Fibroblast of pulmonary artery (primary cell): ENCODE results near the gene TRIM62.

ENCODE experiments used
- DNase-seq: peaks from one replicate; pipeline ENCODE4 v3.0.0-alpha.2; 2010; ENCODE audit warnings: low read depth
- H3K4me3 ChIP-seq: replicated peaks from 2 replicates; pipeline ENCODE4 v1.5.1; 2011; ENCODE audit warnings: low read depth, mild to moderate bottlenecking, control low read depth, low read length, moderate library complexity
- TF ChIP-seq, protein P1 (sequence below): IDR thresholded peaks from 2 replicates; pipeline ENCODE4 v1.5.1; 2011; ENCODE audit warnings: mild to moderate bottlenecking, control low read depth, low read length, inconsistent platforms; ENCODE audit errors: missing control alignments

Gene TRIM62

DNA sequence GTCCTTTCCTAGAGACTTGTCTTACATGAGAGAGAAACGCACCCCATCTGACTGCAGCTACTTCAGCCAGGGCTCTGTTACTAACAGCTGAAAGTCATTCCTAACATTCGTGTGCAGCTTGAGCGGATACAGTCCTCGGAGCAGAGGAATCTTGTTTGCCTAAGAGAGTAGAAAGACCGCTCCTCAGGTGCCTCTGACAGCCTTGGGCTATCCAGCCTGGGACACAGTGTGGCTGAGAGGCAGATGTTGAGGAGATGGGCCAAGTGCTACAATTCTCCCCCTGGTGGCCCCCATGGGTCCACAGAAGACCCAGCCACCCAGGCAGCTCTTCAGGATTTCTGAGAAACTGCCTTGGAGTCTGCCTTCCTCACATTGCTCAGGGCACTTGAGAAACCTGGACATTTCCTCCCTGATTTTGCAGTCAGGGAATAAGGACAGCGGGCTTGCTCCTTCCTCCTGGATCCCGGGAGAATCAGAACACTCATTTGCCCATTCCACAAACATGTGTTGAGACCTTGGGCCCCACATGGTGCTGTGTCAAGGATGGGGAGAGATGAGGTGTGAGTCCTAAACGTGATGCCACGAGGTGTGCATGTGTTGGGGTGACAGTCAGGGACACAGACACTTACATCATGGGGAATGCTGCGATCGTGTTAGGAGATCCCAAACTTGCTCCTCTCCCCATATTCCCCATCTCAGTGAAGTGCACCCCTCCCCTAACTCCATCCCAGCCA, 13.1 kb downstream of the TRIM62 start:
- H3K4me3 ChIP-seq, result no peak overlapping the region
- TF ChIP-seq, protein P1, sequence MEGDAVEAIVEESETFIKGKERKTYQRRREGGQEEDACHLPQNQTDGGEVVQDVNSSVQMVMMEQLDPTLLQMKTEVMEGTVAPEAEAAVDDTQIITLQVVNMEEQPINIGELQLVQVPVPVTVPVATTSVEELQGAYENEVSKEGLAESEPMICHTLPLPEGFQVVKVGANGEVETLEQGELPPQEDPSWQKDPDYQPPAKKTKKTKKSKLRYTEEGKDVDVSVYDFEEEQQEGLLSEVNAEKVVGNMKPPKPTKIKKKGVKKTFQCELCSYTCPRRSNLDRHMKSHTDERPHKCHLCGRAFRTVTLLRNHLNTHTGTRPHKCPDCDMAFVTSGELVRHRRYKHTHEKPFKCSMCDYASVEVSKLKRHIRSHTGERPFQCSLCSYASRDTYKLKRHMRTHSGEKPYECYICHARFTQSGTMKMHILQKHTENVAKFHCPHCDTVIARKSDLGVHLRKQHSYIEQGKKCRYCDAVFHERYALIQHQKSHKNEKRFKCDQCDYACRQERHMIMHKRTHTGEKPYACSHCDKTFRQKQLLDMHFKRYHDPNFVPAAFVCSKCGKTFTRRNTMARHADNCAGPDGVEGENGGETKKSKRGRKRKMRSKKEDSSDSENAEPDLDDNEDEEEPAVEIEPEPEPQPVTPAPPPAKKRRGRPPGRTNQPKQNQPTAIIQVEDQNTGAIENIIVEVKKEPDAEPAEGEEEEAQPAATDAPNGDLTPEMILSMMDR, result no peak
- no peak for DNase-seq

DNA sequence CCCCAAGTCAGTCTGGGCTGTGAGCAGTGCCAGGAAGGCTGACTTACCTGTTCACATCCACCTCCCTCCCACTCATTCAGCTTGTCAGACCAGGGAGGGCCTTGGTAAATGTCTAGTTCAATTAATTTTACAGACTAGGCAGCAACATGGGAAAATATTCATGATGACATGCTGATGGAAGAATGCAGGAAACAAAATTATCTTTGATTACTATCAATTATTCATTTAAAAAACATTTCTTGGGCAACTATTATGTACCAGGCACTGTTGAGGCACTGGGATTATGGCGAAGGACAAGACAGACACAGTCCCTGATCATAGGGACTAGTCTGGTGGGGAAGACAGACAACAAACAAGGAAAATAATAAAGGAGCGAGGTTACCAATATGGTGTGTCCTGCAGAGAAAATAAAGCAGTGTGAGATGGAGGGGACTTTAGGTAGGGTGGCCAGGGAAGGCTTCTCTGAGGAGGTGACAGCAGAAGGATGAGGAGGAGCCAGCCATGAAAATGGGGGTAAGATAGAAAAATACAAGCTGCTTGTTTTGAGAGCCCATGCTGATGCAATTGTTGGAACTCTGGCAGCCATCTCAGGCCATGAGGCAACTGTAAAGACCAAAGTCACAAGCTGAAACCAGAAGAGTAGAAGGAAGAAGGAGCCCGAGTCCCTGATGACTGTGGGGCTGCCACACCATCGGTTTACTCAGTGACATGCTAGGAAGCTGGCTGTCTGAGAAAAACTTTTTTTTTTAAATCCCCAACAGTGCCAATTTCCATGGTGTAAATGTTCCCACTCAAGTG, 14.0 kb downstream of the TRIM62 start:
- no peak overlapping the region for H3K4me3 ChIP-seq
- no peak for DNase-seq
- TF ChIP-seq, protein P1, result no peak

DNA sequence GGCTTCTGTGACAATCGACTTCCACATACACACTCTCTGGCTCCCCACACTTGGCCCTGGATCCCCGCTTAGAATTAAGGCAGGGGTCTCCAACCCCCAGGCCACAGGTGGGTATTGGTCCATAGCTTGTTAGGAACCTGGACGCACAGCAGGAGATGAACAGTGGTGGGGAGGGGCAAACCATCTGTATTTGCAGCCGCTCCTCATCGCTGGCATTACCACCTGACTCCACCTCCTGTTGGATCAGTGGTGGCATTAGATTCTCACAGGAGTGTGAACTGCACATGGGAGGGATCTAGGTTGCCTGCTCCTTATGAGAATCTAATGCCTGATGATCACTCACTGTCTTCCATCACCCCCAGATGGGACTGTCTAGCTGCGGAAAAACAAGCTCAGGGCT, 16.0 kb downstream of the TRIM62 start:
- no peak for DNase-seq
- no peak overlapping the region for H3K4me3 ChIP-seq
- TF ChIP-seq, protein P1, result no peak

DNA sequence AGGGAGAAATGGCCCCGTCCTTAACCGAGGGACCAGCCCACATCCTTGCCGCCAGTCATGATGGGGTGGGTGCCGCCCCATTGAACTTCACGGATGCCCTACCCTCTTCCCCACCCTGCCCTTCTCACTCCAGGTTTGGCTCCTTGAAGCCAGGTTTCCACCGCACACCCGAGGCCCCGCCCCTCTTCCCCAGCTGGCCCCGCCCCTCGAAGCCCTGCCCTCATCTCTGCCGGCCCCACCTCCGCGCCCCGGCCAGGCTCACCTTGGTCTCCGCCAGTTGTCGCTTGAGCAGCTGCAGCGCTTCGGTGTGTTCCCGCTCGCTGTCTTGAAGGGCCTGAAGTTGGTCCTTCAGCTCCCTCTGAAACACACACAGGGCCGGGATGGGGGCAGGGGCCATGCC, 16.6 kb downstream of the TRIM62 start:
- no peak for DNase-seq
- H3K4me3 ChIP-seq, result no peak overlapping the region
- TF ChIP-seq, protein P1, result no peak

DNA sequence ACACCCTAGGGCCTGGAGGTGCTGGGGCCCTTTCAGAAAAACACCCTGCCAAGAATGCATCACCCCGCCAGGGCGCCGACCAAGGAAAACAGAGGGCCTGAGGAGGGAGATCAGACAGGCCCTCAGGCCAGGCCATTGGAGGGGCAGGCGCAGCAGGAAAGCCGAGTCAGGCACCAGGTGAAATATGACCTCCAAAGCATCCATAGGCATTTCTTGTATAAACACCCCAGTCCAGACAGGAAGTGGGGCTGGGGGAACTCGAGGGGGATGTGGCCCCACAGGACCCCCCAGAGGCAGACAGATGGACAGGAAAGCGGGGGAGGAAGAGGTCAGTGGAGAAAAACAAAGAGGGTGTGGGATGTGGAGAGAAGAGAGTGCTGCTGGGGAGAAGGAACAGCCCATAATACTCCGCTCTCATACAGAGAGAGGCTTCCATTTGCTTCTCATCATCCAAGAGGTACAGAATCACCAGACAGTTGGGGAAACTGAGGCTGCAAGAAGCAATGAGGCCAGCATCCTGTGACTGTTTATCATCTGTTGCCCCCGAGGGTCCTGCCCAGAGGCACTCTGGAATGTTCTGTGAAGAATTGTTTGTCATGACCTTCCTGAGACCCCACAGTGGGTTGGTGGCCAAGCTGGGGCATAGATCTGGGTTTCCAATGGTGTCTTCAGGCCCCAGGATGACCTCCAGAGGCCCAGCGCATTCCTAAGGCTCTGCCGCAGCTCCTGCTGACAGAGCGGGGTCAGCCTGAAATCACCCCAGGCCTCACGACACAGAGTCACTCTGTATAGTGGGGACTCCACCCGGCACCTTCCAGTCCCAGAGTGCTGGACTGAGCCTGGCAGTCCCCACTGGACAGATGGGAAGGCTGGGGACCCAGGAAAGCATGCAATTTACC, 18.0 kb downstream of the TRIM62 start:
- H3K4me3 ChIP-seq, result no peak overlapping the region
- TF ChIP-seq, protein P1, result no peak
- DNase-seq, result peak; percentile 40

DNA sequence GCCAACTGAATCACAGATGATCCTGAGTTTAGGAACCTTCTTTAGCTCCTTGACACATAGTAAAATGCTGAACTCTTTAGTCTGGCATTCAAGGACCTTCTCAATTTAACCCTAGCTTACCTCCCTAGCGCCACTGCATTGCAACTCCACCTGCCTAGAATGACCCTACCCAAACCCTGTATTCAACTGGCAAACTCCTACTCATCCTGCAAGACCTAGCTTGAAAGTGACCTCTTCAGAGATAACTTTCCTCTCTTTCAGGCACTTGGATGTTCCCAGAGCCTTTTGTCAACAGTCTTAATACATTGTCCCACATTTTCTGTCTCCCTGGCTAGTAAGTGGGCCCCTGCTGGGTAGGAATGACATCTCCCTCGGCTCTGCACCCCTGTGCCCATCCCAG, 19.7 kb downstream of the TRIM62 start:
- H3K4me3 ChIP-seq, result no peak overlapping the region
- DNase-seq, result no peak
- TF ChIP-seq, protein P1, result no peak
